Activated CD4-positive, alpha-beta T cell treated with anti-CD3 and anti-CD28 coated beads, Interleukin-2, amount 50 U/mL, for 24 hours (primary cell): ENCODE results near the gene BST1.
A peak's percentile ranks its signal among the peaks of the same experiment; 100 is the strongest.

Experiments
- DNase-seq, 2 donors: peaks; one replicate each; pipeline ENCODE4 v3.0.0-alpha.2; 2020; ENCODE audit warnings: low read depth in 1 of 2, low spot score in 1 of 2

The BST1 gene

GRCh38 chr4:15675356-15675755 is 27.5 kb upstream of the BST1 start:
- DNase-seq, result no peak

- DNase-seq, result no peak
Measured at GRCh38 chr4:15676039-15676438, 26.8 kb upstream of the BST1 start.

- no peak for DNase-seq
Measured at GRCh38 chr4:15676899-15677298, 26.0 kb upstream of the BST1 start.

GRCh38 chr4:15677507-15677988 is 25.3 kb upstream of the BST1 start:
- DNase-seq, result no peak

- DNase-seq, result no peak
Measured at GRCh38 chr4:15681067-15681371, 21.8 kb upstream of the BST1 start.

- DNase-seq, result peak; percentile 98
Measured at GRCh38 chr4:15681372-15682241, 21.3 kb upstream of the BST1 start, which contains the start of gene FAM200B. Gene FAM200B, plus strand, starts transcription at chr4:15681827. Its CDS starts 5,151 bp downstream, at chr4:15686978.

GRCh38 chr4:15682242-15683142 is 20.4 kb upstream of the BST1 start:
- no peak for DNase-seq

GRCh38 chr4:15683143-15683495 is 19.7 kb upstream of the BST1 start:
- no peak for DNase-seq

- no peak for DNase-seq
Measured at GRCh38 chr4:15684498-15684897, 18.4 kb upstream of the BST1 start.

GRCh38 chr4:15688051-15688450 is 14.8 kb upstream of the BST1 start:
- DNase-seq, result no peak

- DNase-seq, result no peak
Measured at GRCh38 chr4:15689540-15689939, 13.3 kb upstream of the BST1 start.

GRCh38 chr4:15690020-15690809 is 12.7 kb upstream of the BST1 start:
- no peak for DNase-seq

GRCh38 chr4:15691346-15692135 is 11.3 kb upstream of the BST1 start:
- DNase-seq, result no peak

- DNase-seq, result no peak
Measured at GRCh38 chr4:15692602-15693001, 10.3 kb upstream of the BST1 start.

- no peak for DNase-seq
Measured at GRCh38 chr4:15694431-15694830, 8.4 kb upstream of the BST1 start.

GRCh38 chr4:15695240-15695699 is 7.6 kb upstream of the BST1 start:
- no peak for DNase-seq

- DNase-seq, result no peak
Measured at GRCh38 chr4:15695729-15696128, 7.1 kb upstream of the BST1 start.

GRCh38 chr4:15696866-15697265 is 6.0 kb upstream of the BST1 start:
- DNase-seq, result no peak

GRCh38 chr4:15703439-15703838 is 574 bp downstream of the BST1 start:
- DNase-seq, result no peak

GRCh38 chr4:15704129-15704528 is 1.3 kb downstream of the BST1 start:
- DNase-seq, result no peak
